Measurements from ENCODE around the gene ATXN1. TPM values are rescaled to one million over a fixed set of nuclear protein-coding genes. Genes with fewer than 3 reads are reported as not detected.

Gene ATXN1
- total and polyA plus RNA-seq, 3 donors from 2014 or later, result 12.8 to 84.1 (median 64.3) TPM

DNA sequence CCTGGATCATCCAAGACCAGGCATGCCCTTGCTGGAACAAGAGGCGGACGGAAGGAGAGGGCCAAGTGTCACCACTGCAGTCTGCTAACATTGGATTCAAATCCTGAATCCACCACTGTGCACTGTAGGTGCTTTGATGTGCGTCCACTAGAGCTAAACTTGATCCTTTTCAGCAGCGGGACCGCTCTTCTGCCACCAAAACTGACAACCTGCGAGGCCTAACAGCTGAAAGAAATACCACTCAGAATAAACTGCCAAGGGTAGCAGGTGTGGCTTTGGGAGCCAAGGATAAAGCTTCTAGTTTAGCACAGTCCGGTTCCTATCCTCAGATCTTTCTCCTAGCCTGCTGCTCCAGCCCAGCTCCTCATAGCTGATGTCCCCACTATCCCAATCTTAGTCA is 108.0 kb downstream of the ATXN1 start:
- intact Hi-C loops (cut with DNase I; ENCODE audit: low total_unique reads), result no loop called here
- no peak for DNase-seq
- no peaks in the 10 kb centered on the region for H3K36me3 ChIP-seq (ENCODE audit: low read depth, missing control alignments)
- peaks cover 7% of the 10 kb centered on the region for H3K4me1 ChIP-seq
- H3K9me3 ChIP-seq, result no peaks in the 10 kb centered on the region
- TF ChIP-seq POLR2A (IDR thresholded peaks at IDR 0.05), result no peak
- TF ChIP-seq, protein P1, sequence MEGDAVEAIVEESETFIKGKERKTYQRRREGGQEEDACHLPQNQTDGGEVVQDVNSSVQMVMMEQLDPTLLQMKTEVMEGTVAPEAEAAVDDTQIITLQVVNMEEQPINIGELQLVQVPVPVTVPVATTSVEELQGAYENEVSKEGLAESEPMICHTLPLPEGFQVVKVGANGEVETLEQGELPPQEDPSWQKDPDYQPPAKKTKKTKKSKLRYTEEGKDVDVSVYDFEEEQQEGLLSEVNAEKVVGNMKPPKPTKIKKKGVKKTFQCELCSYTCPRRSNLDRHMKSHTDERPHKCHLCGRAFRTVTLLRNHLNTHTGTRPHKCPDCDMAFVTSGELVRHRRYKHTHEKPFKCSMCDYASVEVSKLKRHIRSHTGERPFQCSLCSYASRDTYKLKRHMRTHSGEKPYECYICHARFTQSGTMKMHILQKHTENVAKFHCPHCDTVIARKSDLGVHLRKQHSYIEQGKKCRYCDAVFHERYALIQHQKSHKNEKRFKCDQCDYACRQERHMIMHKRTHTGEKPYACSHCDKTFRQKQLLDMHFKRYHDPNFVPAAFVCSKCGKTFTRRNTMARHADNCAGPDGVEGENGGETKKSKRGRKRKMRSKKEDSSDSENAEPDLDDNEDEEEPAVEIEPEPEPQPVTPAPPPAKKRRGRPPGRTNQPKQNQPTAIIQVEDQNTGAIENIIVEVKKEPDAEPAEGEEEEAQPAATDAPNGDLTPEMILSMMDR (IDR thresholded peaks at IDR 0.05), result no peak
- no peak overlapping the region for H3K4me3 ChIP-seq
- 88 to 91% methylated on average over 7 of the region's 7 CpGs for WGBS, 2 donors
- H3K27ac ChIP-seq, result no peak overlapping the region
- no peaks in the 10 kb centered on the region for H3K27me3 ChIP-seq

DNA sequence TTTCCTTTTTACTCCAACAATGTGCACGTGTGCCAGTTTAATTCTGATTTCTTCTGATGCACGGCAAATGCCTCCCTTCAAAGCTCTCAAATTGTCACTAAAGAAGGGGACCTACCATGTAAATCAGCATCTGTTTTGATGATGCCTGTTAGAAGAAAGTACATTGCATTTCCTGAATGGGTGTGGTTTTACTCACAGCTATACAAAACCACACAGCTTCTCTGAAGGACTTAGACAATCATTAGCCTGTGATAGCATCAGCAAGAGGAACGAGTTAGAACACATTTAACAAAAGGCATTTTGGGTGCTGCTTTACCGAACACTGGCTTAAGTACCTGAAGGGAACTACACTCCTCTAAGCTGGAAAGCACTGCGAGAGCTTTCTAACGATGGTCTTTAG is 109.4 kb downstream of the ATXN1 start:
- no peaks in the 10 kb centered on the region for H3K27me3 ChIP-seq
- H3K4me3 ChIP-seq, result no peak overlapping the region
- intact Hi-C loops (cut with DNase I; ENCODE audit: low total_unique reads), result no loop called here
- no peak for TF ChIP-seq POLR2A (IDR thresholded peaks at IDR 0.05)
- TF ChIP-seq, protein P1 (IDR thresholded peaks at IDR 0.05), result no peak
- no peak overlapping the region for H3K27ac ChIP-seq
- H3K4me1 ChIP-seq, result no peaks in the 10 kb centered on the region
- DNase-seq, result no peak
- H3K9me3 ChIP-seq, result no peaks in the 10 kb centered on the region
- WGBS, 2 donors, result 89 to 90% methylated on average over 6 of the region's 6 CpGs
- H3K36me3 ChIP-seq (ENCODE audit: low read depth, missing control alignments), result no peaks in the 10 kb centered on the region

DNA sequence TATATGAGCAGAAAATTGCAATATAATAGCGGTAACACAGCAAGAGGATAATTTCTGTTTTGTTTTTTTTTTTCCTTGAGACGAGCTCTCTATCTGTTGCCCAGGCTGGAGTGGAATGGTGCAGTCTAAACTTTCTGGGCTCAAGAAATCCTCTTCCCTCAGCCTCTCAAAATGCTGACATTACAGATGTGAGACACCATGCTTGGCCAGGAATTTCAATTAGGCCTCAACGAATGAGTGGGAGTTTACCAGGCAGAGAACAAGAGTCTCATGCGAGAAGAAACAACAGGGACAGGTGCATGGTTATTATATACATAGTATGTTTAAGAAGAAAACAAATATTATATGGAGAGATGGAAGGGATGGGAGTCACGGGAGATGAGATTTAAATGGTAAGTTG is 111.4 kb downstream of the ATXN1 start:
- Histone ChIP-seq H3K27me3 (no peaks in the 10 kb centered on the region), H3K9me3 (no peaks in the 10 kb centered on the region), H3K4me1 (no peaks in the 10 kb centered on the region), H3K27ac (no peak overlapping the region), H3K4me3 (no peak overlapping the region), H3K36me3 (ENCODE audit: low read depth, missing control alignments) (no peaks in the 10 kb centered on the region)
- 70 to 78% methylated on average over 5 of the region's 5 CpGs for WGBS, 2 donors
- no peak for TF ChIP-seq POLR2A (IDR thresholded peaks at IDR 0.05)
- TF ChIP-seq, protein P1 (IDR thresholded peaks at IDR 0.05), result no peak
- DNase-seq, result no peak
- intact Hi-C loops (cut with DNase I; ENCODE audit: low total_unique reads), result no loop called here

DNA sequence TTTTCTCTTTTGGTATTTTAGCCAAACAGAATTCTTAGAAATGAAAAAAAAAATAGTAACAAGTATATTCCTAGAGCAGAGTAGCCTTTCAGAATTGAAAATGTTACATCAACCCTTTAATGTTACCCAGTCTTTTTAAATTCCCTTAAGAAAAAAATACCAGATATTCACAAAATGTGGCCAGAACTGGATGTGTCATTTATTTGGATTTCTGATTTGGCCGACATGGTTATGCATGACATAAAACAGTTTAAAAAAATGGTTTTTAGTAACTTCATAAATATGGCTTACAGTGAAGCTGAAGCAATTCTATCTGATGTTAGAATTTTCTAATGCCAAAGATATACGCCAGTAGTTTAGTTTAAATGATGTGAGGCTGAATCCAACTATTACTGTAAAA is 112.0 kb downstream of the ATXN1 start:
- 80 to 88% methylated on average over 2 of the region's 2 CpGs for WGBS, 2 donors

DNA sequence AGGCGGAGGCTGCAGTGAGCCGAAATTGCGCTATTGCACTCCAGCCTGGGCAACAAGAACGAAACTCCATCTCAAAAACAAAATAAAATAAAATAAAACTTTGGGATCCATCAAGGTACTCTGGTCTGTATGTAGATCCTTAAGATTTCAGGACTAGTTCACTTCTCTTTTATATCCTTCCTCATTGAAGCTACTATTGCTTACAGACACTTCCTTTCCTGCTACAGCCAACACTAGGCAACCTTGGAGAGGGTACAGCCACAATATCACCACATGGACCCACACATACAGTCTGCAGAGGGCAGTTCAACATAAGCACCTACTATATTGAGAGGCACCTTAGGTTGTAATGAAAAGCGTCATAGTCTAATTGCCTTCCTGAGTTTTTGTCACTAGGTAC is 113.3 kb downstream of the ATXN1 start:
- Histone ChIP-seq H3K27me3 (no peaks in the 10 kb centered on the region), H3K36me3 (ENCODE audit: low read depth, missing control alignments) (no peaks in the 10 kb centered on the region), H3K4me1 (no peaks in the 10 kb centered on the region), H3K27ac (no peak overlapping the region), H3K9me3 (no peaks in the 10 kb centered on the region), H3K4me3 (no peak overlapping the region)
- intact Hi-C loops (cut with DNase I; ENCODE audit: low total_unique reads), result no loop called here
- 87 to 94% methylated on average over 5 of the region's 5 CpGs for WGBS, 2 donors
- DNase-seq, result no peak
- TF ChIP-seq, protein P1 (IDR thresholded peaks at IDR 0.05), result no peak
- no peak for TF ChIP-seq POLR2A (IDR thresholded peaks at IDR 0.05)

More for the DNA sequence above, 112.0 kb downstream of the ATXN1 start:
- DNase-seq, result no peak
- H3K36me3 ChIP-seq (ENCODE audit: low read depth, missing control alignments), result no peaks in the 10 kb centered on the region
- no peaks in the 10 kb centered on the region for H3K27me3 ChIP-seq
- no peaks in the 10 kb centered on the region for H3K9me3 ChIP-seq
- H3K27ac ChIP-seq, result no peak overlapping the region
- no peaks in the 10 kb centered on the region for H3K4me1 ChIP-seq
- intact Hi-C loops (cut with DNase I; ENCODE audit: low total_unique reads), result no loop called here
- TF ChIP-seq POLR2A (IDR thresholded peaks at IDR 0.05), result no peak
- TF ChIP-seq, protein P1 (IDR thresholded peaks at IDR 0.05), result no peak
- H3K4me3 ChIP-seq, result no peak overlapping the region

Data from testis (tissue), 3 donors.